Measurements from ENCODE around the gene ARF4.

Gene ARF4

DNA sequence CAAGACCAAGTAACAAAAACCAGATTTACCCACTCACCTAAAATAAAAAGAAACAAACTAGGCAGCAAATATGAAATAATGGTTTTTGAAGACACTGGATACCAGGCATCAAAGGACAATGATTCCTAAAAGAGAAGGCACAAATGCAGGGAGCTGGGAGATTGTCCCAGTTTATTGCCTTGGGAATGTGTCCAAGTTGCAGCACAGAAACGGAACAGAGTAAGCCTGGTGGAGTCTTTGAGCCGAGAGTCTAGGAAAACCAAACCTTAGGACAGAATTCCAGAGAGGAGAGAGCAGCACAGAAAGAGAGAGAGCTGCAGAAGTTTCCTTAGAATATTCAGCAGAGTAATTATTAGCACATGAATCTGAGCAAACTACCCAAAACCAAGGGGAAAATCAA lies 7.8 kb upstream of the ARF4 start:
- H3K4me1 ChIP-seq (ENCODE audit: control insufficient read depth, insufficient read depth, low read length) = no peaks in the 10 kb centered on the region
- no peak overlapping the region for H3K9ac ChIP-seq (ENCODE audit: low read depth, low read length)
- no peaks in the 10 kb centered on the region for H3K27me3 ChIP-seq (ENCODE audit: control insufficient read depth, insufficient read depth, low read length)
- H3K9me3 ChIP-seq (ENCODE audit: control insufficient read depth, insufficient read depth, low read length) = no peaks in the 10 kb centered on the region
- no peaks in the 10 kb centered on the region for H3K36me3 ChIP-seq (ENCODE audit: control insufficient read depth, insufficient read depth, low read length)
- no peak overlapping the region for H3K4me3 ChIP-seq (ENCODE audit: low read depth, low read length)

DNA sequence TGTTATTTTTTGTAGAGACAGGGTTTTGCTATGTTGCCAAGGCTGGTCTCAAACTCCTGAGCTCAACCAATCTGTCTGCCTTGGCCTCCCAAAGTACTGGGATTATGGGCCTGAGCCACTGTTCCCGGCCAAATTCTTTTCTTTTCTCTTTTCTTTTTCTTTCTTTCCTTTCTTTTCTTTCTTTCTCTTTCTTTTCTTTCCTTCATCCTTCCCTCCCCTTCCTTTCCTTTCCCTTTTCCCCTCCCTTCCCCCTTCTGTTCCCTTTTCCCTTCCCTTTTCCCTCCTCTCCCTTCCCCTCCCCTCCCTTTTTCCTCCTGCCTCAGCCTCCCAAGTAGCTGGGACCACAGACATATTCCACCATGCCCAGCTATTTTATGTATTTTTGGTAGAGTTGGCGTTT lies 3.1 kb upstream of the ARF4 start:
- no peak overlapping the region for H3K4me3 ChIP-seq (ENCODE audit: low read depth, low read length)
- H3K4me1 ChIP-seq (ENCODE audit: control insufficient read depth, insufficient read depth, low read length) = peaks cover 6% of the 10 kb centered on the region
- H3K9me3 ChIP-seq (ENCODE audit: control insufficient read depth, insufficient read depth, low read length) = no peaks in the 10 kb centered on the region
- no peaks in the 10 kb centered on the region for H3K27me3 ChIP-seq (ENCODE audit: control insufficient read depth, insufficient read depth, low read length)
- H3K9ac ChIP-seq (ENCODE audit: low read depth, low read length) = no peak overlapping the region
- H3K36me3 ChIP-seq (ENCODE audit: control insufficient read depth, insufficient read depth, low read length) = no peaks in the 10 kb centered on the region

DNA sequence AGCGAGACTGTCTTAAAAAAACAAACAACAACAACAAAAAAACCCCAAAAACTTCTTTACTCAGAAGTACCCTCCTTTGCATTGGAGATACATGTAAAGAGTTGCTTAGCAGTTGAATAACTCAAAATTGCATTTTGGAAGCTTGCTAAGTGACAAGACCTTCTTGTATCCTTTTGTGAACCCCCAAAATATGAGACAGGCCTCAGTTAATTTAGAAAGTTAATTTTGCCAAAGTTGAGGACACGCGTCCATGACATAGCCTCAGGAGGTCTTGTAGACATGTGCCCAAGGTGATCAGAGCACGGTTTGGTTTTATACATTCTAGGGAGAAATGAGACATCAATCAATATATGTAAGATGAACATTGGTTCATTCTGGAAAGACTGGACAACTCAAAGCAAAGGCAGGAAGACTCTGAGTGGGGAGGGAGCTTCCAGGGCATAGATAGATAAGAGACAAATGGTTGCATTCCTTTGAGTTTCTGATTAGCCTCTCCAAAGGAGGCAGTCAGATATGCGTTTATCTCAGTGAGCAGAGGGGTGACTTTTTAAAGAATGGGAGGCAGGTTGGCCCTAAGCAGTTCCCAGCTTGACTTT lies 1.7 kb upstream of the ARF4 start:
- no peaks in the 10 kb centered on the region for H3K27me3 ChIP-seq (ENCODE audit: control insufficient read depth, insufficient read depth, low read length)
- H3K9me3 ChIP-seq (ENCODE audit: control insufficient read depth, insufficient read depth, low read length) = no peaks in the 10 kb centered on the region
- no peaks in the 10 kb centered on the region for H3K36me3 ChIP-seq (ENCODE audit: control insufficient read depth, insufficient read depth, low read length)
- H3K9ac ChIP-seq (ENCODE audit: low read depth, low read length) = peak overlapping the region; percentile 32
- peak overlapping the region; percentile 95 for H3K4me3 ChIP-seq (ENCODE audit: low read depth, low read length)
- peaks cover 7% of the 10 kb centered on the region for H3K4me1 ChIP-seq (ENCODE audit: control insufficient read depth, insufficient read depth, low read length)

DNA sequence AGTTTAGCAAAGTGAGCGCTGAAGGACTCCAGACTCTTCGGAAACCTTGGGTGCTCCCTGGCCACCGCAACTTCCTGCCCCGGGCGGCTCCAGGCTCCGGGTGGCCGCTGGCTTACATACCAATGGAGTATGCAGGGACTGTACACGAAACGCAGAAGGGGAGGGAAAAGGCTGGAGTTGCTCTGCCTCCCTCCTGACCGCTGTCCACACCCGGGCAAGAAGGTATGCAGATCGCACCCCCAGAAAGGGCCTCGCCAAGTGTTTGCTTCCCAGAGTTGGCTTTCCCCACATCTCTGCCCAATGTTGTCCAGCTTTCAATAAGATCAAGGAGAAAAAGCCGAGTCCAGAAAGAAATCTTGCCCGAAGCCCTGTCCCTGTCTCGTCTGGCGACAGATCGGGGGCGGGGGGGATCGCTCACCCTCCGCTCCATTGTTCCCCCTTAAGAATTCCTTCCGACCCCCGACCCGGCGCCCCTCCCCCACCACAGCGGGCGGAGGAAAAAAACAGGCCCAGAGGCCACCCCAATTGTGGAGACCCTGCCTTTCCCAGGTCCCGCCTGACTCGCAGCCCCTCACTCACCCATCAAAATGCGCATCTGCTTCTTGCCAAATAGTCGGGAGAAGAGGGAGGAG lies 533 bp downstream of the ARF4 start:
- Histone ChIP-seq H3K9me3 (ENCODE audit: control insufficient read depth, insufficient read depth, low read length) (no peaks in the 10 kb centered on the region), H3K4me3 (ENCODE audit: low read depth, low read length) (peak overlapping the region; percentile 97), H3K27me3 (ENCODE audit: control insufficient read depth, insufficient read depth, low read length) (no peaks in the 10 kb centered on the region), H3K4me1 (ENCODE audit: control insufficient read depth, insufficient read depth, low read length) (peaks cover 7% of the 10 kb centered on the region), H3K9ac (ENCODE audit: low read depth, low read length) (peak overlapping the region; percentile 100), H3K36me3 (ENCODE audit: control insufficient read depth, insufficient read depth, low read length) (no peaks in the 10 kb centered on the region)

DNA sequence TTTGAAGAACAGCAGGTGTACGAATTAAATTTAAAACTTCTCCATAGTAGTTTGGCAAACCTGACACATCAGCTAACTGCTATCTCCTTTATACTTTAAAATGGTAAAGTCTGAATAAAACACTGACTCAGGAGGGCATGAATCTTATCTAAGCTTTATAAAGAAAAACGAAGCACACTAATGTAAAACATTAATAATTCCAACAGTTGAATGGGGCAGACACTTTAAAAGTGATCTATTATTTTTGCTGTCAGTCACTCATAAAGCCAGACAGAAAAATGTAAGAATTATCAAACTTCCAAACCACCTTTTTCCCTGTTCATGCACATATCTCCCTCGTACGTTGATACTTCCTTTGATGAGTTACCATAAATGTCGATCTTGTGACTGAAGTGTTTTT lies 2.6 kb downstream of the ARF4 start:
- Histone ChIP-seq H3K27me3 (ENCODE audit: control insufficient read depth, insufficient read depth, low read length) (no peaks in the 10 kb centered on the region), H3K9me3 (ENCODE audit: control insufficient read depth, insufficient read depth, low read length) (no peaks in the 10 kb centered on the region), H3K36me3 (ENCODE audit: control insufficient read depth, insufficient read depth, low read length) (no peaks in the 10 kb centered on the region), H3K4me3 (ENCODE audit: low read depth, low read length) (peak overlapping the region; percentile 97), H3K9ac (ENCODE audit: low read depth, low read length) (no peak overlapping the region), H3K4me1 (ENCODE audit: control insufficient read depth, insufficient read depth, low read length) (peaks cover 7% of the 10 kb centered on the region)

DNA sequence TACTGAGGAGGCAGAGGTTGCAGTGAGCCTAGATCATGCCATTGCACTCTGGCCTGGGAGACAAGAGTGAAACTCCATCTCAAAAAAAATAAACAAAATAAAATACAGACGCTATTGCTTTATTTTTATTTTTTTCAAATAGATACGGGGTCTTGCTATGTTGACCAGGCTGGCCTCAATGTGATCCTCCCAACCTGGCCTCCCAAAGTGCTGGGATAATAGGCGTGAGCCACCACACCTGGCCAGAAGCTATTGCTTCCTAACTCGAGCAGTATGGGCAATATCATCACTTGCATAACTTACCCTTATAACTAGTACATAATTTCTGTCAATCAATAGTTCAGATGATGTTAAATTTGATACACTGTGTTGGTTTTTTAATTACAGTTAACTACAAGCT lies 3.0 kb downstream of the ARF4 start:
- Histone ChIP-seq H3K36me3 (ENCODE audit: control insufficient read depth, insufficient read depth, low read length) (no peaks in the 10 kb centered on the region), H3K9ac (ENCODE audit: low read depth, low read length) (no peak overlapping the region), H3K4me1 (ENCODE audit: control insufficient read depth, insufficient read depth, low read length) (peaks cover 7% of the 10 kb centered on the region), H3K27me3 (ENCODE audit: control insufficient read depth, insufficient read depth, low read length) (no peaks in the 10 kb centered on the region), H3K4me3 (ENCODE audit: low read depth, low read length) (no peak overlapping the region), H3K9me3 (ENCODE audit: control insufficient read depth, insufficient read depth, low read length) (no peaks in the 10 kb centered on the region)

DNA sequence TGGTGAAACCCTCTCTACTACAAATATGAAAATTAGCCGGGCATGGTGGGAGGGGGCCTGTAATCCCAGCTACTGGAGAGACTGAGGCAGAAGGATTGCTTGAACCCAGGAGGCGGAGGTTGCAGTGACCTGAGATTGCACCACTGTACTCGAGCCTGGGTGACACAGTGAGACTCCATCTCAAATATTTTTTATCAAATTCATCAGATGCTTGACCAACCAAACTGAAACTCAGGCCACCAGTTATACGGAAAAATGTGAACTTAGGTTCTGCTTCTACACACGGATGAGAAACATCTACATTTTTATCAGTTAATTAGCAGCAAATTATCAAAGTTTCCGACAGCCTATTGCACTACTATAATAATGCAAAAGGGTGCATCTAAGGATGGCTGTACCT lies 4.8 kb downstream of the ARF4 start:
- no peaks in the 10 kb centered on the region for H3K9me3 ChIP-seq (ENCODE audit: control insufficient read depth, insufficient read depth, low read length)
- H3K4me1 ChIP-seq (ENCODE audit: control insufficient read depth, insufficient read depth, low read length) = peaks cover 4% of the 10 kb centered on the region
- H3K4me3 ChIP-seq (ENCODE audit: low read depth, low read length) = no peak overlapping the region
- H3K9ac ChIP-seq (ENCODE audit: low read depth, low read length) = no peak overlapping the region
- no peaks in the 10 kb centered on the region for H3K27me3 ChIP-seq (ENCODE audit: control insufficient read depth, insufficient read depth, low read length)
- no peaks in the 10 kb centered on the region for H3K36me3 ChIP-seq (ENCODE audit: control insufficient read depth, insufficient read depth, low read length)

DNA sequence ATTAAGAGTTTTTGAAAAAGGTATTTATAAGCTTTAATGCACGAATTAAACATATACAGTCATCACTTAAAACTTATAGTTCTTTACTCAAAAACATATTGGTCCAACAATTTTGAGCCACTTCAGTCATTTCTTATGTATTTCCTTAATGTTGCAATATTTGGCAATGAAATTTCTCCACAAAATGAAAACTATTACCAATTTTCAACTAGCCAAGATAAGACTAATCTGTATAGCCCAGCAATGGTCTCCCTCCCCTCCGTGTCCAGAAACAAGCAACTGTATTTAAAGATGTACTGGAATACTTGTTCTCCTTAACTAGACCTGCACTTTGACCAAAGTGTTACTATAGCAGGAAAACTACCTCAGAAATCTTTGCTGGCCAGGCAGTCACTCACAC lies 9.2 kb downstream of the ARF4 start:
- no peak overlapping the region for H3K9ac ChIP-seq (ENCODE audit: low read depth, low read length)
- H3K9me3 ChIP-seq (ENCODE audit: control insufficient read depth, insufficient read depth, low read length) = no peaks in the 10 kb centered on the region
- H3K4me3 ChIP-seq (ENCODE audit: low read depth, low read length) = no peak overlapping the region
- H3K36me3 ChIP-seq (ENCODE audit: control insufficient read depth, insufficient read depth, low read length) = no peaks in the 10 kb centered on the region
- H3K4me1 ChIP-seq (ENCODE audit: control insufficient read depth, insufficient read depth, low read length) = no peaks in the 10 kb centered on the region
- no peaks in the 10 kb centered on the region for H3K27me3 ChIP-seq (ENCODE audit: control insufficient read depth, insufficient read depth, low read length)

DNA sequence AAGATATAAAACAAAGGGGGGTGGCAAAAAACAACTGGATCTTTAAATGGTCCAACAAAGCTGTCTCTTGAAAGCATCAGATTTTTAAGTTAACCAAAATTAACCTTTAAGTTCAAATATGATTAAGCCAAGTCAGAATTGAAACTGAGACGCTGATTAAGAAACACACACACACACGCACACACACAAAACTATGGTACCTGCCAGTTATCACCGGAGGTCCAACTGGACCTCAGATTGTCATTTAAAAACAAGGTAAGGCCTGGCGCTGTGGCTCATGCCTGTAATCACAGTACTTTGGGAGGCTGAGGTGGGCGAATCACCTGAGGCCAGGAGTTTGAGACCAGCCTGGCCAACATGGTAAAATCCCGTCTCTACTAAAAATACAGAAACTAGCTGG lies 10.4 kb downstream of the ARF4 start:
- H3K9me3 ChIP-seq (ENCODE audit: control insufficient read depth, insufficient read depth, low read length) = no peaks in the 10 kb centered on the region
- no peaks in the 10 kb centered on the region for H3K36me3 ChIP-seq (ENCODE audit: control insufficient read depth, insufficient read depth, low read length)
- no peak overlapping the region for H3K9ac ChIP-seq (ENCODE audit: low read depth, low read length)
- no peak overlapping the region for H3K4me3 ChIP-seq (ENCODE audit: low read depth, low read length)
- no peaks in the 10 kb centered on the region for H3K27me3 ChIP-seq (ENCODE audit: control insufficient read depth, insufficient read depth, low read length)
- H3K4me1 ChIP-seq (ENCODE audit: control insufficient read depth, insufficient read depth, low read length) = no peaks in the 10 kb centered on the region

DNA sequence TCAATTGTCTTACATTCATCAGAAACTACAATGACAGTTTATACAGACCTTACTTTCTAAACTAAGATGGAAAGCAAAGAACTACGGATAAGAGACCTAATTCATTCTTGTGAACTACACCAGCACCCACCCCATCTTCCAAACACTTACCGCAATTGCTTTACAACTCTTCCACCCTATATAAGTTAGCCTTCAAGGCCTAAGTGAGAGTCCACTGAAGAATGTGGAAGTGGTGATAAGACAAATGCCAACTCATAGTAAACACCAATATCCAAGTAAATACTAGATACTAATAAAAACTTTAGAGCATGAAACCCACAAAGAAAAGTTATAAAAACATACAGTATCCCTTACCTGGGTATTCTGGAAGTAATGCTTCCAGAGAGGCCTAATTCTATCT lies 13.6 kb downstream of the ARF4 start:
- Histone ChIP-seq H3K4me3 (ENCODE audit: low read depth, low read length) (no peak overlapping the region), H3K9ac (ENCODE audit: low read depth, low read length) (no peak overlapping the region), H3K4me1 (ENCODE audit: control insufficient read depth, insufficient read depth, low read length) (no peaks in the 10 kb centered on the region), H3K27me3 (ENCODE audit: control insufficient read depth, insufficient read depth, low read length) (no peaks in the 10 kb centered on the region), H3K9me3 (ENCODE audit: control insufficient read depth, insufficient read depth, low read length) (no peaks in the 10 kb centered on the region), H3K36me3 (ENCODE audit: control insufficient read depth, insufficient read depth, low read length) (no peaks in the 10 kb centered on the region)

DNA sequence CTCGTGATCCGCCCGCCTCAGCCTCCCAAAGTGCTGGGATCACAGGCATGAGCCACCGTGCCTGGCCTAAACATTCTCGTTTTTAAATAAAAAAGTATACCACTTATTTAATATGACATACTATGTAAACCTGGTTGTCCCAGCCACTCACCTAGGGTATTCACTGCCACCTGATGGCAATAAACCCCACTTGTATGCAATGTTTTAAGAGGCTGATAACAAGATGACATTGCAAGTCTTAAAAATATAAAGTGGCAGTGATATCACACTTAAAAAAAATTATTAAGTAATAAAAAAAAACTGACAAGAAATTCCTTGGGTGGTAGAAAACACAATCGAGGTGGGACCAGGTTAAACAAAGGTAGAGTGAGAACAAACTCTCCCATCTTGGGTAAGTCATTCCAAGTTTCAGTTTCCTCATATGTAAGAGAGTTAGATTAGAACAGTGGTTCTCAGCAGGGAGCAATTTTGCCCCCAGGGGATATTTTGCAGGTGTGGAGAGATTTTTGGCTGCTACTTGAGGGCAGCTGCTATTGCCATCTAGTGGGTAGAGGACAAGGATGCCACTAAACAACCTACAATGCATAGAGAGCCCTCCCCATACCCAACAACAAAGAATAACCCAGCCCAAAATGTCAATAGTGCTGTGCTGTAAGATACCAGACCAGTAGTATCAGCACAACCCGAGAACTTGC lies 14.5 kb downstream of the ARF4 start:
- no peaks in the 10 kb centered on the region for H3K36me3 ChIP-seq (ENCODE audit: control insufficient read depth, insufficient read depth, low read length)

DNA sequence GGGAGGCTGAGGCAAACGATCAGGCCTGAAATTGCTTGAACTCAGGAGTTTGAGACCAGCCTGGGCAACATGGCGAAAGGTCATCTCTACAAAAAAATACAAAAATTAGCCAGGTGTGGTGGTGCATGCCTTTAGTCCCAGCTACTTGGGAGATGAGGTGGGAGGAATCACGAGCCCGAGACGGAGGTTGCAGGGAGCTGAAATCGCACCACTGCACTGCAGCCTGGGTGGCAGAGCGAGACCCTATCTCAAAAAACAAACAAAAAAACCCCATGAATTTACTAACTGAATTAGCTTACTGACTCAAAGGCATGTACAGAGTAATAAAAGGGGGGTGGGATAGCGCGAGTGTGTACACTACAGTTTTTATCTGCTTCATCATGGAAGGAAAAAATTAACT lies 19.3 kb downstream of the ARF4 start:
- peaks cover 18% of the 10 kb centered on the region for H3K36me3 ChIP-seq (ENCODE audit: control insufficient read depth, insufficient read depth, low read length)

More for the DNA sequence above, 14.5 kb downstream of the ARF4 start:
- Histone ChIP-seq H3K4me3 (ENCODE audit: low read depth, low read length) (no peak overlapping the region), H3K27me3 (ENCODE audit: control insufficient read depth, insufficient read depth, low read length) (no peaks in the 10 kb centered on the region), H3K9ac (ENCODE audit: low read depth, low read length) (no peak overlapping the region), H3K9me3 (ENCODE audit: control insufficient read depth, insufficient read depth, low read length) (no peaks in the 10 kb centered on the region), H3K4me1 (ENCODE audit: control insufficient read depth, insufficient read depth, low read length) (no peaks in the 10 kb centered on the region)

More for the DNA sequence above, 19.3 kb downstream of the ARF4 start:
- no peak overlapping the region for H3K9ac ChIP-seq (ENCODE audit: low read depth, low read length)
- no peaks in the 10 kb centered on the region for H3K27me3 ChIP-seq (ENCODE audit: control insufficient read depth, insufficient read depth, low read length)
- H3K4me3 ChIP-seq (ENCODE audit: low read depth, low read length) = no peak overlapping the region
- H3K9me3 ChIP-seq (ENCODE audit: control insufficient read depth, insufficient read depth, low read length) = no peaks in the 10 kb centered on the region
- H3K4me1 ChIP-seq (ENCODE audit: control insufficient read depth, insufficient read depth, low read length) = no peaks in the 10 kb centered on the region
